Chondrocyte (in vitro differentiated cells): ENCODE results near the gene CDH8. TPM values are rescaled to one million over a fixed set of nuclear protein-coding genes. Genes with fewer than 3 reads are reported as not detected.

Experiments used
- DNase-seq: peaks from one replicate; pipeline ENCODE4 v3.0.0; 2021; ENCODE audit warnings: mixed read lengths, low spot score
- H3K27ac Mint-ChIP-seq: one replicate; pipeline ENCODE4 v1.8.0; 2021; ENCODE audit warnings: mild to moderate bottlenecking, moderate library complexity, mixed read lengths; ENCODE audit not compliant: unreplicated experiment
- H3K27me3 Mint-ChIP-seq: 2 replicates; pipeline ENCODE4 v1.8.0; 2021; ENCODE audit warnings: low read depth, mixed read lengths
- H3K36me3 Mint-ChIP-seq: 2 replicates; pipeline ENCODE4 v1.8.0; 2021; ENCODE audit warnings: low read depth, mixed read lengths
- H3K4me1 Mint-ChIP-seq: 2 replicates; pipeline ENCODE4 v1.8.0; 2021; ENCODE audit warnings: low read depth, mild to moderate bottlenecking, mixed read lengths
- H3K4me3 Mint-ChIP-seq: one replicate; pipeline ENCODE4 v1.8.0; 2021; ENCODE audit warnings: mild to moderate bottlenecking, moderate library complexity, mixed read lengths; ENCODE audit not compliant: unreplicated experiment
- H3K9me3 Mint-ChIP-seq: 2 replicates; pipeline ENCODE4 v1.8.0; 2021; ENCODE audit warnings: low read depth, mixed read lengths
- total RNA-seq: library from RNA; stranded (reverse); gene quantifications from 3 replicates; pipeline ENCODE4 v1.2.1, GENCODE V29; 2021
- TF ChIP-seq, protein P1 (sequence below): fragments of 200-600 bp; sonication (generic); IDR thresholded peaks from 2 replicates; pipeline ENCODE4 v1.5.0; 2021; ENCODE audit warnings: antibody characterized with exemption, mild to moderate bottlenecking, moderate library complexity

Gene CDH8
- total RNA-seq, 1 donor from 2014 or later, result 5.7 TPM

DNA sequence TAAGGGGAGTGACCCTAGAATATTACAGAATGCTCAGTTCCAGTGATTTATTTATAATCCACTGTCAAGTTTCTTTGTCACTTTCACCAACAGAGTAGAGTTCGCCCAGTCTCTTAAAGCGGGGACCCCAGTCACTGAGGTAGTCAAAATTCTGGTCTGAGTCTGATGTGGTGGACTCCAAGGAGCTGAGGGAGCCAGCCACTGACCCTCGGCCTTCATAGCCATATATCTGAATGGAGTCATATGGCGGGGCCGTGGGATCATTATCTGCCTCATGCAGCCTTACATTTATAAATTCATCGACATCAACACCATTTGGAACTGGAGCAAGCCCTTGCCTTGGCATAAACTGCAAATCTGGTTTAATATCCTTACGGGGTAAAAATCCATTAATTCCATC lies 382.7 kb downstream of the CDH8 start:
- H3K9me3 Mint-ChIP-seq, result no peaks in the 10 kb centered on the region
- no peaks in the 10 kb centered on the region for H3K27me3 Mint-ChIP-seq
- DNase-seq, result no peak
- H3K36me3 Mint-ChIP-seq, result no peaks in the 10 kb centered on the region
- H3K4me3 Mint-ChIP-seq, result no peak overlapping the region
- no peaks in the 10 kb centered on the region for H3K4me1 Mint-ChIP-seq
- TF ChIP-seq, protein P1, sequence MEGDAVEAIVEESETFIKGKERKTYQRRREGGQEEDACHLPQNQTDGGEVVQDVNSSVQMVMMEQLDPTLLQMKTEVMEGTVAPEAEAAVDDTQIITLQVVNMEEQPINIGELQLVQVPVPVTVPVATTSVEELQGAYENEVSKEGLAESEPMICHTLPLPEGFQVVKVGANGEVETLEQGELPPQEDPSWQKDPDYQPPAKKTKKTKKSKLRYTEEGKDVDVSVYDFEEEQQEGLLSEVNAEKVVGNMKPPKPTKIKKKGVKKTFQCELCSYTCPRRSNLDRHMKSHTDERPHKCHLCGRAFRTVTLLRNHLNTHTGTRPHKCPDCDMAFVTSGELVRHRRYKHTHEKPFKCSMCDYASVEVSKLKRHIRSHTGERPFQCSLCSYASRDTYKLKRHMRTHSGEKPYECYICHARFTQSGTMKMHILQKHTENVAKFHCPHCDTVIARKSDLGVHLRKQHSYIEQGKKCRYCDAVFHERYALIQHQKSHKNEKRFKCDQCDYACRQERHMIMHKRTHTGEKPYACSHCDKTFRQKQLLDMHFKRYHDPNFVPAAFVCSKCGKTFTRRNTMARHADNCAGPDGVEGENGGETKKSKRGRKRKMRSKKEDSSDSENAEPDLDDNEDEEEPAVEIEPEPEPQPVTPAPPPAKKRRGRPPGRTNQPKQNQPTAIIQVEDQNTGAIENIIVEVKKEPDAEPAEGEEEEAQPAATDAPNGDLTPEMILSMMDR, result no peak
- no peak overlapping the region for H3K27ac Mint-ChIP-seq

DNA sequence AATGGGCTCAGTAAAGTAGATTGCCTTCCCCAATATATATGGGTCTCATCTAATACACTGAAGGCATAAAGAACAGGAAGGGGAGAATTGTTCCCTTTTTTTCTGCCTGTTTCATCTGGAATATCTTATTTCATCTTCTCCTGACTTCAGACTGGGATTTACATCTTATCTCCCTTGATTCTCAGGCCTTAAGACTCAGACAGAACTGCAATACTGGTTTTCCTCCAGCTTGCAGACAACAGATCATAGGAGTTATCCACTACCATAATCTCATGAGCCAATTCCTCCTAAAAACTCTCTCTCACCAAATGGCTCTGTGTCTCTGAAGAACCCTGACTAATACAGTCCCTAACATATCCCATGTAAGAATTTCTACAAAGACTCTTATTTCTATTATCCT lies 390.7 kb downstream of the CDH8 start:
- Mint-ChIP-seq H3K27ac (no peak overlapping the region), H3K9me3 (no peaks in the 10 kb centered on the region), H3K36me3 (no peaks in the 10 kb centered on the region), H3K27me3 (peaks cover 5% of the 10 kb centered on the region), H3K4me1 (no peaks in the 10 kb centered on the region), H3K4me3 (no peak overlapping the region)
- TF ChIP-seq, protein P1, result no peak
- no peak for DNase-seq

DNA sequence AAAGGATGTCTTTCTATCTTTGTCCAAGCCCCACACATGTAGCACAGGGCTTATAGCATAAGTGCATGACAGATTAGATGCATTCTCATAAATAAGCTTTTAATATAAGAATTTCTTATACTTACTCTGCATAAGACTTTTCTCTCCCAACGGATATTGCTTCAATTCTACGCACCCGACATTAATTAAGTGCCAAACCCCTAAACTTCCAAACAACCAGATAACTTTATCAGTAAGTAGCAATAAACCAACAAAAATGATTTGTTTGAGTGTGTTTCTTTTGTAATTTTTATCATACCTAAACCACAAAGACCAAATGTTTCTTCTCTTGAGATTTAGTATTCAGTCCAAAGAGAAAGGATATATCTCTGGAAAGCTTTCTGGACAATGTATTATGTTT lies 391.5 kb downstream of the CDH8 start:
- Mint-ChIP-seq H3K36me3 (no peaks in the 10 kb centered on the region), H3K4me3 (no peak overlapping the region), H3K27me3 (peaks cover 5% of the 10 kb centered on the region), H3K4me1 (no peaks in the 10 kb centered on the region), H3K27ac (no peak overlapping the region), H3K9me3 (no peaks in the 10 kb centered on the region)
- TF ChIP-seq, protein P1, result no peak
- DNase-seq, result no peak

GRCh38 chr16:61617219-61617783 lies 418.9 kb downstream of the CDH8 start:
- TF ChIP-seq, protein P1, result no peak
- no peaks in the 10 kb centered on the region for H3K4me1 Mint-ChIP-seq

GRCh38 chr16:61616088-61616487 lies 420.1 kb downstream of the CDH8 start:
- H3K27me3 Mint-ChIP-seq, result peaks cover 20% of the 10 kb centered on the region

More at GRCh38 chr16:61617219-61617783, 418.9 kb downstream of the CDH8 start:
- Mint-ChIP-seq H3K27ac (no peak overlapping the region), H3K27me3 (peaks cover 17% of the 10 kb centered on the region), H3K36me3 (no peaks in the 10 kb centered on the region), H3K9me3 (no peaks in the 10 kb centered on the region), H3K4me3 (no peak overlapping the region)
- no peak for DNase-seq

More at GRCh38 chr16:61616088-61616487, 420.1 kb downstream of the CDH8 start:
- Mint-ChIP-seq H3K36me3 (no peaks in the 10 kb centered on the region), H3K9me3 (no peaks in the 10 kb centered on the region), H3K27ac (no peak overlapping the region), H3K4me1 (no peaks in the 10 kb centered on the region), H3K4me3 (no peak overlapping the region)
- TF ChIP-seq, protein P1, result no peak
- DNase-seq, result no peak
